ENCODE results near the gene SPATS1.

Gene SPATS1

DNA sequence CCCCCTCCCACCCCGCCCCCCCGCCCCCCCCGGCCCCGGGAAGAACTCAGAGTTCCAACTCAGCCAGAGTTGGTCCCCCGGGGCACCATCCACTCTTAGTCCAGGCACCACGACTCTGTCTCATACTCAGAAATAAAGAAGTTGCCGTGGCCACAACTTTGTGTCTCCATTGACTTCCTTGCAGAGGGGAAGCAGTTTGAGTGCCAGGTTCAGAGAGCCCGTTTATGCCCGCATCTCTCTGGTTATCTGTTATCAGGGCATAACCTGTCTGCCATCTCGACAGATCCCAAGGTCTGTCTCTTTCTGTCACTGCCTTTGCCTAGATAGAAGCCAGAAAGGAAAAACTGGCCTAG, 45.7 kb downstream of the SPATS1 start:
- TF ChIP-seq, protein P1, sequence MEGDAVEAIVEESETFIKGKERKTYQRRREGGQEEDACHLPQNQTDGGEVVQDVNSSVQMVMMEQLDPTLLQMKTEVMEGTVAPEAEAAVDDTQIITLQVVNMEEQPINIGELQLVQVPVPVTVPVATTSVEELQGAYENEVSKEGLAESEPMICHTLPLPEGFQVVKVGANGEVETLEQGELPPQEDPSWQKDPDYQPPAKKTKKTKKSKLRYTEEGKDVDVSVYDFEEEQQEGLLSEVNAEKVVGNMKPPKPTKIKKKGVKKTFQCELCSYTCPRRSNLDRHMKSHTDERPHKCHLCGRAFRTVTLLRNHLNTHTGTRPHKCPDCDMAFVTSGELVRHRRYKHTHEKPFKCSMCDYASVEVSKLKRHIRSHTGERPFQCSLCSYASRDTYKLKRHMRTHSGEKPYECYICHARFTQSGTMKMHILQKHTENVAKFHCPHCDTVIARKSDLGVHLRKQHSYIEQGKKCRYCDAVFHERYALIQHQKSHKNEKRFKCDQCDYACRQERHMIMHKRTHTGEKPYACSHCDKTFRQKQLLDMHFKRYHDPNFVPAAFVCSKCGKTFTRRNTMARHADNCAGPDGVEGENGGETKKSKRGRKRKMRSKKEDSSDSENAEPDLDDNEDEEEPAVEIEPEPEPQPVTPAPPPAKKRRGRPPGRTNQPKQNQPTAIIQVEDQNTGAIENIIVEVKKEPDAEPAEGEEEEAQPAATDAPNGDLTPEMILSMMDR (IDR thresholded peaks at IDR 0.05): no peak

GRCh38 chr6:44388887-44389286, 46.4 kb downstream of the SPATS1 start:
- TF ChIP-seq, protein P1 (IDR thresholded peaks at IDR 0.05): no peak

- TF ChIP-seq, protein P1 (IDR thresholded peaks at IDR 0.05): no peak
Measured at GRCh38 chr6:44390158-44390683, 47.8 kb downstream of the SPATS1 start.
